AG09309 (cell line): Measurements from ENCODE around the gene IL2RA.

Experiments used
- DNase-seq: peaks from one replicate; pipeline ENCODE4 v3.0.0-alpha.2; 2010; ENCODE audit warnings: low read depth
- H3K4me3 ChIP-seq: 2 replicates; pipeline ENCODE4 v1.5.1; 2011; ENCODE audit warnings: mild to moderate bottlenecking, low read depth, low read length, moderate library complexity; ENCODE audit not compliant: control insufficient read depth
- CTCF ChIP-seq: IDR thresholded peaks from 2 replicates; pipeline ENCODE4 v1.5.1; 2011; ENCODE audit warnings: mild to moderate bottlenecking, low read depth, low read length, inconsistent platforms; ENCODE audit not compliant: insufficient read depth, control insufficient read depth; ENCODE audit errors: missing control alignments

The IL2RA gene

GRCh38 chr10:6017781-6018354 lies 44.3 kb downstream of the IL2RA start:
- no peak overlapping the region for H3K4me3 ChIP-seq
- DNase-seq, result no peak
- no peak for TF ChIP-seq CTCF

- H3K4me3 ChIP-seq, result no peak overlapping the region
- no peak for DNase-seq
- peak; percentile 76 for TF ChIP-seq CTCF
Observed at GRCh38 chr10:6014241-6014761, 47.9 kb downstream of the IL2RA start.

- no peak for TF ChIP-seq CTCF
- no peak for DNase-seq
- H3K4me3 ChIP-seq, result no peak overlapping the region
Observed at GRCh38 chr10:6013413-6014192, 48.6 kb downstream of the IL2RA start.

GRCh38 chr10:6012121-6012905 lies 49.9 kb downstream of the IL2RA start:
- TF ChIP-seq CTCF, result no peak
- no peak overlapping the region for H3K4me3 ChIP-seq
- no peak for DNase-seq

- H3K4me3 ChIP-seq, result no peak overlapping the region
- DNase-seq, result no peak
- TF ChIP-seq CTCF, result no peak
Observed at GRCh38 chr10:6011558-6011957, 50.6 kb downstream of the IL2RA start.

GRCh38 chr10:6010569-6010968 lies 51.6 kb downstream of the IL2RA start:
- TF ChIP-seq CTCF, result no peak
- H3K4me3 ChIP-seq, result no peak overlapping the region
- DNase-seq, result no peak
